GM12878 (cell line): ENCODE results near the gene N4BP2. TPM values are rescaled to one million over a fixed set of nuclear protein-coding genes. Genes with fewer than 3 reads are reported as not detected.
A peak's percentile ranks its signal among the peaks of the same experiment; 100 is the strongest.
"Not testable (repeated sequence)": the region's sequence is repeated elsewhere in the genome, so short reads cannot be mapped to it uniquely, and the experiment has no call there.

Experiments used
- ATAC-seq: fragments of 200-7000 bp; cut with Tn5 transposase; 3 replicates; pipeline ENCODE4 v1.9.1; 2020; ENCODE audit warnings: mild to moderate bottlenecking, moderate library complexity
- BruUV-seq: library from RNA; stranded (reverse); fragments of 400-500 nt; replicated peaks from 2 replicates; lab custom pipeline; 2021; lab: Mats Ljungman, UMichigan
- CTCF ChIA-PET: fragments of 300-600 bp; sonication (Branson Sonifier 250); formaldehyde crosslinking; extraction: SDS; loops from one replicate; lab custom pipeline; 2021; ENCODE audit warnings: inconsistent platforms; lab: Yijun Ruan, JAX
- POLR2A ChIA-PET: fragments of 350-600 bp; formaldehyde crosslinking; extraction: SDS; loops from one replicate; lab custom pipeline; 2021; ENCODE audit warnings: inconsistent platforms; lab: Charles Lee
- RAD21 ChIA-PET: fragments of 300-600 bp; sonication (Branson Sonifier 250); formaldehyde crosslinking; loops from one replicate; lab custom pipeline; 2023; ENCODE audit warnings: antibody characterized with exemption; ENCODE audit not compliant: unreplicated experiment; lab: Charles Lee
- SMC1A ChIA-PET: fragments of 300-600 bp; sonication (Branson Sonifier 250); formaldehyde crosslinking; loops from one replicate; lab custom pipeline; 2023; ENCODE audit not compliant: unreplicated experiment, uncharacterized antibody; lab: Charles Lee
- DNase-seq: peaks from one replicate; pipeline ENCODE4 v3.0.0-alpha.2; 2011; ENCODE audit warnings: low read depth, low spot score
- FAIRE-seq: peaks from 3 replicates; lab custom pipeline; 2011; peaks lifted over from hg19 to GRCh38; lab: Jason Lieb, UNC
- H2AFZ ChIP-seq: 2 replicates; pipeline ENCODE4 v1.6.0; 2011; ENCODE audit warnings: low read depth, low read length, control low read depth; ENCODE audit not compliant: control insufficient read depth
- H3K27ac ChIP-seq: 2 replicates; pipeline ENCODE4 v1.5.1; 2011; ENCODE audit warnings: control low read depth; ENCODE audit not compliant: control insufficient read depth, insufficient read depth
- H3K27me3 ChIP-seq, 2 experiments: replicated peaks in 1 of 2; 2 replicates each; pipeline versions ENCODE4 v1.6.0 to v1.6.1; 2011; ENCODE audit warnings: low read length in 1 of 2; ENCODE audit not compliant: control insufficient read depth in 2 of 2, insufficient read depth in 2 of 2
- H3K36me3 ChIP-seq, 2 experiments: 2 replicates each; pipeline ENCODE4 v1.5.1; 2011; ENCODE audit warnings: low read length in 1 of 2; ENCODE audit not compliant: control insufficient read depth in 2 of 2, insufficient read depth in 2 of 2
- H3K4me1 ChIP-seq: 2 replicates; pipeline ENCODE4 v1.6.1; 2011; ENCODE audit warnings: mild to moderate bottlenecking, low read length, moderate library complexity, mixed read lengths; ENCODE audit not compliant: control insufficient read depth, insufficient read depth
- H3K4me2 ChIP-seq: 2 replicates; pipeline ENCODE4 v1.6.0; 2011; ENCODE audit warnings: control low read depth; ENCODE audit not compliant: control insufficient read depth, insufficient read depth
- H3K4me3 ChIP-seq: fragments of 200-600 bp; sonication (generic); 2 replicates; pipeline ENCODE4 v1.5.1; 2016
- H3K79me2 ChIP-seq: 2 replicates; pipeline ENCODE4 v1.6.0; 2011; ENCODE audit warnings: low read length; ENCODE audit not compliant: control insufficient read depth, insufficient read depth
- H3K9ac ChIP-seq: 2 replicates; pipeline ENCODE4 v1.8.0; 2011; ENCODE audit warnings: low read length, control low read depth, mixed read lengths; ENCODE audit not compliant: control insufficient read depth, insufficient read depth
- H3K9me3 ChIP-seq: replicated peaks from 3 replicates; pipeline ENCODE4 v1.5.1; 2011; ENCODE audit warnings: mild to moderate bottlenecking, low read length; ENCODE audit not compliant: control insufficient read depth, insufficient read depth
- H4K20me1 ChIP-seq: 2 replicates; pipeline ENCODE4 v1.6.0; 2011; ENCODE audit not compliant: control insufficient read depth, insufficient read depth
- CREB1 ChIP-seq: IDR thresholded peaks from 2 replicates; pipeline ENCODE4 v1.6.1; 2012; ENCODE audit warnings: low read depth, mild to moderate bottlenecking, inconsistent platforms
- JUNB ChIP-seq: IDR thresholded peaks from 2 replicates; pipeline ENCODE4 v1.6.1; 2016; ENCODE audit warnings: antibody characterized with exemption, mild to moderate bottlenecking
- NFIC ChIP-seq: IDR thresholded peaks from 2 replicates; pipeline ENCODE4 v1.6.1; 2012; ENCODE audit warnings: low read depth, mild to moderate bottlenecking, inconsistent platforms, low read length, moderate library complexity
- SIN3A ChIP-seq: IDR thresholded peaks from 2 replicates; pipeline ENCODE4 v1.6.1; 2012; ENCODE audit warnings: low read depth, low read length, improper control_type of control experiment
- TCF7 ChIP-seq: IDR thresholded peaks from 2 replicates; pipeline ENCODE4 v1.6.1; 2014; ENCODE audit warnings: antibody characterized with exemption, borderline replicate concordance
- WGBS: methylation state at CpG from one replicate; pipeline ENCODE4 v1.1.6; 2016; ENCODE audit warnings: low lambda C conversion rate; ENCODE audit not compliant: insufficient replicate concordance, insufficient coverage; ENCODE audit errors: missing lambda C conversion rate; 5-methylcytosine and 5-hydroxymethylcytosine counted together
- in situ Hi-C: fragments of 300-500 bp; cut with MboI; formaldehyde crosslinking; loops from 9 replicates; pipeline ENCODE4 v1.14.3; 2018; ENCODE audit warnings: mixed read lengths
- intact Hi-C: fragments of 100-400 bp; cut with micrococcal nuclease; formaldehyde crosslinking; loops from one replicate; pipeline ENCODE4 v1.14.2; 2022; ENCODE audit not compliant: unreplicated experiment
- polyA plus RNA-seq, 11 experiments: library from polyadenylated mRNA; depleted of rRNA in 4 of 11; unstranded in 6 of 11; stranded (reverse) in 5 of 11; fragments of >200 nt; fragmentation: Nextera tagmentation in 4 of 11; fragmentation: Illumina TruSeq in 1 of 11; extraction: Ambion mirVana in 4 of 11; extraction: Trizol in 1 of 11; gene quantifications; 1 replicate in 1 of 11; 2 replicates in 10 of 11; pipeline versions ENCODE4 v1.2.1 to v1.2.3, GENCODE V29; 2011 to 2016; ENCODE audit warnings: inconsistent platforms in 2 of 11, missing spikeins in 2 of 11, low read depth in 1 of 11
- total RNA-seq, 4 experiments: library from RNA; depleted of rRNA in 3 of 4; stranded (reverse); fragments of >200 nt in 3 of 4; fragmentation: Illumina TruSeq in 1 of 4; extraction: Trizol in 1 of 4; gene quantifications; 2 replicates each; pipeline versions ENCODE4 v1.2.1 to v1.2.3, GENCODE V29; 2013 to 2021
- TF ChIP-seq, protein P1 (sequence below): fragments of 450-650 bp; IDR thresholded peaks from 2 replicates; pipeline ENCODE4 v1.6.1; 2017; ENCODE audit warnings: low read depth, mild to moderate bottlenecking, moderate library complexity

The N4BP2 gene
- total and polyA plus RNA-seq, 10 of the 15 experiments (the other 5 are each of a cell fraction or from before 2014, with no cell fraction given) = 2.3 to 18.7 (median 10.0) TPM

DNA sequence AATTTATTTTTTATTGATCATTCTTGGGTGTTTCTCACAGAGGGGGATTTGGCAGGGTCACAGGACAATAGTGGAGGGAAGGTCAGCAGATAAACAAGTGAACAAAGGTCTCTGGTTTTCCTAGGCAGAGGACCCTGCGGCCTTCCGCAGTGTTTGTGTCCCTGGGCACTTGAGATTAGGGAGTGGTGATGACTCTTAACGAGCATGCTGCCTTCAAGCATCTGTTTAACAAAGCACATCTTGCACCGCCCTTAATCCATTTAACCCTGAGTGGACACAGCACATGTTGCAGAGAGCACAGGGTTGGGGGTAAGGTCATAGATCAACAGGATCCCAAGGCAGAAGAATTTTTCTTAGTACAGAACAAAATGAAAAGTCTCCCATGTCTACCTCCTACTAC, 83.9 kb downstream of the N4BP2 start:
- SMC1A ChIA-PET, RAD21 ChIA-PET, DNase-seq, H3K9ac ChIP-seq, H3K27ac ChIP-seq, H3K4me2 ChIP-seq, intact Hi-C loops, H3K4me1 ChIP-seq, in situ Hi-C loops, CTCF ChIA-PET, H3K79me2 ChIP-seq, H3K36me3 ChIP-seq, ATAC-seq, H3K4me3 ChIP-seq, BruUV-seq, H4K20me1 ChIP-seq, POLR2A ChIA-PET, H3K9me3 ChIP-seq, FAIRE-seq, H2AFZ ChIP-seq, H3K27me3 ChIP-seq: not testable (repeated sequence)
- WGBS = 91% methylated on average over 4 of the region's 4 CpGs

DNA sequence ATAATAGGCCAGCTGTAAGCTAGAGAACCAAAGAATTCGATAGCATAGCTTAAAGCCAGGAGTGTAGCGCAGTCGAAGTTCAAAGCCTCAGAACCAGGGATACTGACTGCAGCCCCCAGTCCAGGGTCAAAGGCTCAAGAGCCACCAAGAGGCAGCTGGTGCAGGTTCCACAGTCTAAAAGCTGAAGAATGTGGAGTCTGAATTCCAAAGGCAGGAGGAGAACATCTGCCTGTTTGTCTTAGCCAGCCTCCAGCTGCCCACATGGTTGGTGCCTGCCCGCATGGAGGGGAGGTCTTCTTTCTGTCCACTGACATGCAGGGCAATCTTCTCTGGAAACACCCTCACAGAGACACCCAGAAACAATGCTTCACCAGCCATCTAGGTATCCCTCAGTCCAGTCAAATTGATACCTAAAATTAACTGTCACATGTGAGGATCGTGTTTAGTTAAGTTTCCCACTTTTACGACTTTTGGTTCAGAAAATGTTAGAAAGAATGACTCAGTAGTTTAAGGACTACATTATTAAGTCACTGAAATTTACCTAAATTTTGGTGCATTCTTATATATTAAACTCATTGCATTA, 87.4 kb downstream of the N4BP2 start:
- in situ Hi-C loops (no loop called here), intact Hi-C loops (no loop called here)
- Histone ChIP-seq H3K27ac (no peak overlapping the region), H3K36me3 (no peaks in the 10 kb centered on the region; a peak in 3 of 4 replicates), H2AFZ (no peak overlapping the region), H3K79me2 (no peaks in the 10 kb centered on the region), H3K4me3 (no peak overlapping the region), H3K4me1 (no peaks in the 10 kb centered on the region), H3K4me2 (no peak overlapping the region), H3K27me3 (no peaks in the 10 kb centered on the region), H4K20me1 (no peaks in the 10 kb centered on the region), H3K9me3 (no peaks in the 10 kb centered on the region), H3K9ac (no peak overlapping the region)
- DNase-seq (no peak), FAIRE-seq (peak; percentile 18), ATAC-seq (peak; percentile 73)
- TF ChIP-seq SIN3A (no peak), JUNB (peak; percentile 41; the same call in 1 of the 2 replicates), NFIC (peak; percentile 27; the same call in 1 of the 2 replicates), CREB1 (no peak), TCF7 (no peak)
- TF ChIP-seq, protein P1, sequence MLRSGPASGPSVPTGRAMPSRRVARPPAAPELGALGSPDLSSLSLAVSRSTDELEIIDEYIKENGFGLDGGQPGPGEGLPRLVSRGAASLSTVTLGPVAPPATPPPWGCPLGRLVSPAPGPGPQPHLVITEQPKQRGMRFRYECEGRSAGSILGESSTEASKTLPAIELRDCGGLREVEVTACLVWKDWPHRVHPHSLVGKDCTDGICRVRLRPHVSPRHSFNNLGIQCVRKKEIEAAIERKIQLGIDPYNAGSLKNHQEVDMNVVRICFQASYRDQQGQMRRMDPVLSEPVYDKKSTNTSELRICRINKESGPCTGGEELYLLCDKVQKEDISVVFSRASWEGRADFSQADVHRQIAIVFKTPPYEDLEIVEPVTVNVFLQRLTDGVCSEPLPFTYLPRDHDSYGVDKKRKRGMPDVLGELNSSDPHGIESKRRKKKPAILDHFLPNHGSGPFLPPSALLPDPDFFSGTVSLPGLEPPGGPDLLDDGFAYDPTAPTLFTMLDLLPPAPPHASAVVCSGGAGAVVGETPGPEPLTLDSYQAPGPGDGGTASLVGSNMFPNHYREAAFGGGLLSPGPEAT = no peak
- BruUV-seq = no TSS peak
- SMC1A ChIA-PET = interaction anchor here (1.0 to 1.6 kb wide), 3 partner anchors 86 to 182 kb away, joined by 3 to 5 read pairs (median 4); no protein-coding TSS in a partner anchor
- RAD21 ChIA-PET = interaction anchor here (0.5 kb wide), 1 partner anchor 672 kb away, joined by 4 read pairs; no protein-coding TSS in a partner anchor
- POLR2A ChIA-PET = interaction anchor here (0.5 to 0.6 kb wide), 2 partner anchors 58 to 340 kb away, joined by 3 to 4 read pairs; no protein-coding TSS in a partner anchor
- CTCF ChIA-PET = interaction anchor here (0.6 to 3.0 kb wide), 4 partner anchors 165 to 194 kb away, joined by 3 to 9 read pairs (median 5); no protein-coding TSS in a partner anchor
- 67% methylated on average over 6 of the region's 6 CpGs for WGBS
